ENCODE results near the gene SCFD2. TPM values are rescaled to one million over a fixed set of nuclear protein-coding genes. Genes with fewer than 3 reads are reported as not detected.

Gene SCFD2
- total RNA-seq, 4 donors from 2014 or later: 8.9 to 16.0 (median 14.8) TPM

GRCh38 chr4:53007024-53007423 lies 358.8 kb downstream of the SCFD2 start:
- no peak overlapping the region for H3K4me3 ChIP-seq
- H3K9me3 ChIP-seq: no peaks in the 10 kb centered on the region
- ATAC-seq (no peak), DNase-seq (no peak)
- intact Hi-C loops (cut with DNase I; ENCODE audit: low total_unique reads): no loop called here
- no peaks in the 10 kb centered on the region for H3K27me3 ChIP-seq
- TF ChIP-seq CTCF (IDR thresholded peaks at IDR 0.05 in 4 of 5, conservative IDR thresholded peaks at IDR 0.05 in 1 of 5): no peak
- no peak for TF ChIP-seq POLR2A (IDR thresholded peaks at IDR 0.05)
- peaks cover 14 to 44% of the 10 kb centered on the region in 2 donors for H3K4me1 ChIP-seq
- no peak overlapping the region for H3K27ac ChIP-seq
- no peaks in the 10 kb centered on the region for H3K36me3 ChIP-seq
- in situ Hi-C loops (cut with MboI; ENCODE audit: low sequenced_read_pairs in 4 of 4): loop anchor here (25.0 kb wide), 6 partner anchors 355 to 1230 kb away; partner anchors contain the start of genes PDGFRA (in 2 of the 4), FIP1L1 (in 1 of the 4) and SCFD2 (in 1 of the 4)

GRCh38 chr4:53005808-53006207 lies 360.1 kb downstream of the SCFD2 start:
- Histone ChIP-seq H3K36me3 (no peaks in the 10 kb centered on the region), H3K4me3 (no peak overlapping the region), H3K9me3 (no peaks in the 10 kb centered on the region), H3K27ac (no peak overlapping the region), H3K27me3 (no peaks in the 10 kb centered on the region), H3K4me1 (peaks cover 14 to 32% of the 10 kb centered on the region in 2 donors)
- intact Hi-C loops (cut with DNase I; ENCODE audit: low total_unique reads): no loop called here
- ATAC-seq: no peak
- in situ Hi-C loops (cut with MboI; ENCODE audit: low sequenced_read_pairs in 4 of 4): loop anchor here (25.0 kb wide), 6 partner anchors 356 to 1231 kb away; partner anchors contain the start of genes PDGFRA (in 2 of the 4), FIP1L1 (in 1 of the 4) and SCFD2 (in 1 of the 4)
- no peak for DNase-seq
- TF ChIP-seq POLR2A (IDR thresholded peaks at IDR 0.05): no peak

GRCh38 chr4:53005149-53005546 lies 360.7 kb downstream of the SCFD2 start:
- no peak for TF ChIP-seq POLR2A (IDR thresholded peaks at IDR 0.05)
- Histone ChIP-seq H3K9me3 (no peaks in the 10 kb centered on the region), H3K27me3 (no peaks in the 10 kb centered on the region), H3K27ac (no peak overlapping the region), H3K4me1 (peaks cover 10 to 26% of the 10 kb centered on the region in 2 donors), H3K36me3 (no peaks in the 10 kb centered on the region), H3K4me3 (no peak overlapping the region)
- in situ Hi-C loops (cut with MboI; ENCODE audit: low sequenced_read_pairs in 4 of 4) (loop anchor here (25.0 kb wide), 6 partner anchors 357 to 1232 kb away; partner anchors contain the start of genes PDGFRA (in 2 of the 4), FIP1L1 (in 1 of the 4) and SCFD2 (in 1 of the 4)), intact Hi-C loops (cut with DNase I; ENCODE audit: low total_unique reads) (no loop called here)
- ATAC-seq (no peak), DNase-seq (no peak)

GRCh38 chr4:53004497-53005148 lies 361.2 kb downstream of the SCFD2 start:
- in situ Hi-C loops (cut with MboI; ENCODE audit: low sequenced_read_pairs in 4 of 4): loop anchor here (25.0 kb wide), 6 partner anchors 358 to 1233 kb away; partner anchors contain the start of genes PDGFRA (in 2 of the 4), FIP1L1 (in 1 of the 4) and SCFD2 (in 1 of the 4)

GRCh38 chr4:53003959-53004358 lies 361.9 kb downstream of the SCFD2 start:
- no peaks in the 10 kb centered on the region for H3K9me3 ChIP-seq
- no peak for ATAC-seq
- peaks cover 7 to 19% of the 10 kb centered on the region in 2 donors for H3K4me1 ChIP-seq
- no peaks in the 10 kb centered on the region for H3K36me3 ChIP-seq
- no peak overlapping the region for H3K4me3 ChIP-seq
- no peak overlapping the region for H3K27ac ChIP-seq
- no peak for DNase-seq
- no peaks in the 10 kb centered on the region for H3K27me3 ChIP-seq
- intact Hi-C loops (cut with DNase I; ENCODE audit: low total_unique reads) (no loop called here), in situ Hi-C loops (cut with MboI; ENCODE audit: low sequenced_read_pairs in 4 of 4) (loop anchor here (25.0 kb wide), 6 partner anchors 358 to 1233 kb away; partner anchors contain the start of genes PDGFRA (in 2 of the 4), FIP1L1 (in 1 of the 4) and SCFD2 (in 1 of the 4))
- no peak for TF ChIP-seq CTCF (IDR thresholded peaks at IDR 0.05 in 4 of 5, conservative IDR thresholded peaks at IDR 0.05 in 1 of 5)
- no peak for TF ChIP-seq POLR2A (IDR thresholded peaks at IDR 0.05)

More at GRCh38 chr4:53004497-53005148, 361.2 kb downstream of the SCFD2 start:
- DNase-seq: no peak
- ATAC-seq: no peak
- Histone ChIP-seq H3K27ac (no peak overlapping the region), H3K4me3 (no peak overlapping the region), H3K9me3 (no peaks in the 10 kb centered on the region), H3K4me1 (peaks cover 7 to 21% of the 10 kb centered on the region in 2 donors), H3K36me3 (no peaks in the 10 kb centered on the region), H3K27me3 (no peaks in the 10 kb centered on the region)
- TF ChIP-seq CTCF (IDR thresholded peaks at IDR 0.05 in 4 of 5, conservative IDR thresholded peaks at IDR 0.05 in 1 of 5): no peak
- TF ChIP-seq POLR2A (IDR thresholded peaks at IDR 0.05): no peak
- intact Hi-C loops (cut with DNase I; ENCODE audit: low total_unique reads): no loop called here
